Kidney tubule cell (primary cell): ENCODE measurements around the gene MUSTN1.

Experiments
- DNase-seq: peaks from one replicate; pipeline ENCODE4 v3.0.0-alpha.2; 2018; ENCODE audit warnings: low spot score

The MUSTN1 gene

GRCh38 chr3:52833202-52833601 lies 1.6 kb downstream of the MUSTN1 start:
- DNase-seq = no peak

- peak; percentile 85 for DNase-seq
Measured at GRCh38 chr3:52831500-52832301, 3.1 kb downstream of the MUSTN1 start.

GRCh38 chr3:52830535-52831258 lies 4.1 kb downstream of the MUSTN1 start, which contains the start of gene ITIH4:
TSS of gene ITIH4 (minus strand) at chr3:52830672. CDS start at chr3:52830642, 30 bp downstream.
- no peak for DNase-seq

GRCh38 chr3:52829906-52830463 lies 4.8 kb downstream of the MUSTN1 start:
- DNase-seq = no peak

- DNase-seq = no peak
Measured at GRCh38 chr3:52829482-52829881, 5.3 kb downstream of the MUSTN1 start.

GRCh38 chr3:52827866-52828376 lies 6.9 kb downstream of the MUSTN1 start:
- peak; percentile 89 for DNase-seq

- DNase-seq = peak; percentile 84
Measured at GRCh38 chr3:52827441-52827840, 7.4 kb downstream of the MUSTN1 start.

GRCh38 chr3:52824037-52824436 lies 10.8 kb downstream of the MUSTN1 start:
- DNase-seq = no peak

GRCh38 chr3:52822363-52822762 lies 12.5 kb downstream of the MUSTN1 start:
- DNase-seq = no peak

- peak; percentile 9 for DNase-seq
Measured at GRCh38 chr3:52820736-52821135, 14.1 kb downstream of the MUSTN1 start.

GRCh38 chr3:52819936-52820335 lies 14.9 kb downstream of the MUSTN1 start:
- no peak for DNase-seq

- DNase-seq = no peak
Measured at GRCh38 chr3:52817860-52818259, 17.0 kb downstream of the MUSTN1 start.

GRCh38 chr3:52817221-52817620 lies 17.6 kb downstream of the MUSTN1 start:
- DNase-seq = no peak

GRCh38 chr3:52816654-52817053 lies 18.2 kb downstream of the MUSTN1 start:
- DNase-seq = no peak

GRCh38 chr3:52816199-52816598 lies 18.6 kb downstream of the MUSTN1 start:
- DNase-seq = no peak

GRCh38 chr3:52813810-52814209 lies 21.0 kb downstream of the MUSTN1 start:
- no peak for DNase-seq

GRCh38 chr3:52811452-52812011 lies 23.3 kb downstream of the MUSTN1 start:
- DNase-seq = no peak

- no peak for DNase-seq
Measured at GRCh38 chr3:52810923-52811322, 23.9 kb downstream of the MUSTN1 start.

- DNase-seq = no peak
Measured at GRCh38 chr3:52809662-52810377, 25.0 kb downstream of the MUSTN1 start.

GRCh38 chr3:52809149-52809548 lies 25.7 kb downstream of the MUSTN1 start:
- no peak for DNase-seq

GRCh38 chr3:52805270-52806039 lies 29.4 kb downstream of the MUSTN1 start:
- no peak for DNase-seq
